Prostate gland (tissue), 2 donors: ENCODE measurements around the gene FSIP1. TPM values are rescaled to one million over a fixed set of nuclear protein-coding genes. Genes with fewer than 3 reads are reported as not detected.

Source experiments
- DNase-seq: peaks from one replicate; pipeline ENCODE4 v3.0.0-alpha.2; 2019; ENCODE audit warnings: low spot score
- H3K27ac ChIP-seq, 2 donors: fragments of 200-600 bp; sonication (generic); 2 replicates each; pipeline ENCODE4 v1.5.1; 2017 to 2019
- H3K27me3 ChIP-seq: fragments of 200-600 bp; sonication (generic); replicated peaks from 2 replicates; pipeline ENCODE4 v1.5.1; 2019; ENCODE audit not compliant: insufficient read depth
- H3K36me3 ChIP-seq, 2 donors: fragments of 200-600 bp; sonication (generic); 1 replicate in 1 of 2; 2 replicates in 1 of 2; pipeline versions ENCODE4 v1.5.1 to v1.8.1; 2017 to 2019
- H3K4me1 ChIP-seq: fragments of 200-600 bp; sonication (generic); replicated peaks from 2 replicates; pipeline ENCODE4 v1.5.1; 2019
- H3K4me3 ChIP-seq, 2 donors: fragments of 200-600 bp; sonication (generic); 2 replicates each; pipeline ENCODE4 v1.5.1; 2017 to 2019
- H3K9me3 ChIP-seq: fragments of 200-600 bp; sonication (generic); 2 replicates; pipeline ENCODE4 v1.5.1; 2017
- CTCF ChIP-seq, 4 experiments: fragments of 200-600 bp in 2 of 4; fragments of 450-650 bp in 2 of 4; sonication (generic) in 2 of 4; IDR thresholded peaks; 1 replicate in 3 of 4; 2 replicates in 1 of 4; pipeline ENCODE4 v1.5.1; 2016 to 2019; ENCODE audit warnings: antibody characterized with exemption in 4 of 4, mild to moderate bottlenecking in 2 of 4, moderate library complexity in 2 of 4
- POLR2A ChIP-seq: fragments of 450-650 bp; IDR thresholded peaks from one replicate; pipeline ENCODE4 v1.6.1; 2016; ENCODE audit warnings: antibody characterized with exemption, mild to moderate bottlenecking
- POLR2AphosphoS5 ChIP-seq: sonication (generic); formaldehyde crosslinking; IDR thresholded peaks from one replicate; pipeline ENCODE4 v1.6.1; 2017; ENCODE audit warnings: antibody characterized with exemption
- WGBS: methylation state at CpG from one replicate; pipeline ENCODE4 v1.1.5; 2018; 5-methylcytosine and 5-hydroxymethylcytosine counted together
- intact Hi-C: fragments of 100-400 bp; cut with DNase I; formaldehyde crosslinking; loops from one replicate; pipeline ENCODE4 v1.14.2; 2022
- total RNA-seq, 2 donors: library from RNA; depleted of rRNA; stranded (reverse); fragments of >200 nt; gene quantifications; one replicate each; pipeline ENCODE4 v1.1.0, GENCODE V29; 2016

FSIP1 gene
- total RNA-seq, 2 donors from 2014 or later: 1.6 to 2.3 TPM

DNA sequence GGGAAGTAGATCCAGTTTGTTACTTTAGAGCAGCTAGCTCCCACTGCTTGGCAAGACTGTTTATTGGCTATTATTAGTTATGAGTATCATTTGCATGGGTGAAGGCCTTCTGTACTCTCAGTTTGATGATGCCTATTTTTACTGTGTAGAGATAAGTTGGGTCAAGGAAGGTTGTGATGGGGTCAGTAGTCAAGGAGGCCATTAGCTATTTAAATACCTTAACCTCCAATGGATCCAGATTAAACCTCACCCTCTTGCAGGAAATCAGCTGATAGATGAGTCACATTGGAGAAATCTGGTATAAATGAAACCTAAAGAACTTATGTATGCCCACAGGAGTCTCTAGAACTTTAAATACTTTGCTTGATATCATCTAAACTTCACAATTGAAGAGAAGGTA is 156.8 kb downstream of the FSIP1 start:
- Histone ChIP-seq H3K27me3 (no peaks in the 10 kb centered on the region), H3K36me3 (no peaks in the 10 kb centered on the region), H3K9me3 (no peaks in the 10 kb centered on the region), H3K4me1 (peaks cover 7% of the 10 kb centered on the region), H3K4me3 (no peak overlapping the region), H3K27ac (no peak overlapping the region)
- TF ChIP-seq CTCF (IDR thresholded peaks at IDR 0.05): no peak
- TF ChIP-seq POLR2AphosphoS5: no peak
- no peak for TF ChIP-seq POLR2A
- no peak for DNase-seq
- intact Hi-C loops: no loop called here

- H3K27ac ChIP-seq: peak overlapping the region in 1 of 2 donors; percentile 51
- intact Hi-C loops: no loop called here
- no peak for TF ChIP-seq POLR2A
- TF ChIP-seq POLR2AphosphoS5: no peak
- no peak for TF ChIP-seq CTCF (IDR thresholded peaks at IDR 0.05)
- H3K9me3 ChIP-seq: no peaks in the 10 kb centered on the region
- WGBS: 82% methylated on average over 4 of the region's 4 CpGs
- peaks cover 7% of the 10 kb centered on the region for H3K4me1 ChIP-seq
- H3K4me3 ChIP-seq: no peak overlapping the region
- H3K36me3 ChIP-seq: no peaks in the 10 kb centered on the region
- H3K27me3 ChIP-seq: no peaks in the 10 kb centered on the region
- no peak for DNase-seq
Measured at GRCh38 chr15:39625451-39625850, 157.2 kb downstream of the FSIP1 start.

DNA sequence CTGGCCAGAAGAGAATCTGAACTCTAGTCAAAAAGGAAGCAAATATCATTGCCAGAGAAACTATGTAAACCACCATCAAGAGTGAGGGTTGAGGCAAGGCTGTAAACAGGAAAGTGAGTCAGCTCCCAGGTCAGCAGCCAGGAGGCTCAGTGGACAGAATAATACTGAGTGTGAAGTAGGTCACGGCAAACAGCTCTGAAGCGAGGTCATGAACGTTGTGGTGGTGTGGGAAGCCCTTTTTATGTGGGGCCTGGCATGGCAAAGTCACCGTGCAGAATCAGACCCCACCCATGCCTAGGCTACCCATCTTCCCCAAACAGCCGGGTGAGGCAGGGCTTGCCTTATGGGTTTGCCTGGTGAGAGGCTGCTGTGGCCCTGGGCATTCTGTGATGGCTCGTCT is 157.8 kb downstream of the FSIP1 start:
- H3K9me3 ChIP-seq: no peaks in the 10 kb centered on the region
- peak overlapping the region; percentile 51 to 52 for H3K27ac ChIP-seq
- no peaks in the 10 kb centered on the region for H3K27me3 ChIP-seq
- no peaks in the 10 kb centered on the region for H3K36me3 ChIP-seq
- 74% methylated on average over 6 of the region's 6 CpGs for WGBS
- peaks cover 6% of the 10 kb centered on the region for H3K4me1 ChIP-seq
- H3K4me3 ChIP-seq: no peak overlapping the region
- peak; percentile 41 for TF ChIP-seq POLR2AphosphoS5
- peak in 1 of 4 experiments; percentile 29 for TF ChIP-seq CTCF (IDR thresholded peaks at IDR 0.05)
- TF ChIP-seq POLR2A: no peak
- DNase-seq: no peak
- intact Hi-C loops: no loop called here

- Histone ChIP-seq H3K27me3 (no peaks in the 10 kb centered on the region), H3K36me3 (no peaks in the 10 kb centered on the region), H3K4me3 (no peak overlapping the region), H3K9me3 (no peaks in the 10 kb centered on the region), H3K4me1 (no peaks in the 10 kb centered on the region), H3K27ac (no peak overlapping the region)
- WGBS: 57% methylated on average over 4 of the region's 4 CpGs
- intact Hi-C loops: no loop called here
- no peak for DNase-seq
- TF ChIP-seq POLR2A: no peak
- TF ChIP-seq POLR2AphosphoS5: peak; percentile 10
- no peak for TF ChIP-seq CTCF (IDR thresholded peaks at IDR 0.05)
Measured at GRCh38 chr15:39623529-39623931, 159.1 kb downstream of the FSIP1 start.

DNA sequence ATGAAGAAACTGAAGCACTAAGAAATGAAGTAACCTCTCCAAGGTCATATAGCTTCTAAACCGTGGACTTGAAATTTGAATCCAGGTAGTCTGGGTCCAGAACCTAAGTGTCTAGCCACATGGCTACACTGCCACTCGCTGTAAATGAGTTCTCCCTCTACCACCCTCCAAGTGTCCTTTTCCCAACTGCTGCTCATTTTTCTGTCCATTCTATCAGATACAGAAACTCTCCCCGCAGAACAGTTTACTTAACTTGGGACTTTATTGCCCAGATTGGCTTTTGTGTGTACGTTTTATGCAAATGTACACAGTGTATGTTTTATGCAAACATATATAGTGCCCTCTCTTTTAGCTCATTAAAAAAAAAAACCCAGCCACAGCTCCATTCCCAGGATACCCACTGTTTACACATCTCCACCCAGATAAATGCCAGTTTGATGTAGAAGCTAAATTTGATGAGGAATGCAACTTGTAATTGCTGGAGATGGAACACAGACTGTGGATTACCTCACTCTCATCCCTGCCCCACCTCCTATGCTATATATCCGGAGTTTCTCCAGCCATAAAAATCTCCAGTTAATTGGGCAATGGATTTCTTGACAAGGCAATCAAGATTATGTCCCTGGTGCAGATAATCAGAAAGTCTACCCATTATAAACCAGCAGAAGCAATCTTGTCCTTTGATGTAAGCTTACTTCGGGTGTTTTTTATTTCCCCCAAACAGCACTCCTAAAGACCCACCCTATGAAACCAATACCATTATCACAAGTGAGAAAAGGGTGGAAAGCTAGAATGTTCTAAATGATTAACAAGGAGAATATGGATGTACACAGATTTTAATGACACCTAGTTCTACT is 159.8 kb downstream of the FSIP1 start:
- H3K9me3 ChIP-seq: no peaks in the 10 kb centered on the region
- no peaks in the 10 kb centered on the region for H3K27me3 ChIP-seq
- DNase-seq: no peak
- no peak overlapping the region for H3K4me3 ChIP-seq
- intact Hi-C loops: no loop called here
- H3K4me1 ChIP-seq: no peaks in the 10 kb centered on the region
- no peaks in the 10 kb centered on the region for H3K36me3 ChIP-seq
- WGBS: 41% methylated on average over 6 of the region's 6 CpGs
- TF ChIP-seq CTCF (IDR thresholded peaks at IDR 0.05): no peak
- no peak for TF ChIP-seq POLR2A
- TF ChIP-seq POLR2AphosphoS5: no peak
- H3K27ac ChIP-seq: no peak overlapping the region
